A673 (cell line): ENCODE results near the gene INTS11. TPM values are rescaled to one million over a fixed set of nuclear protein-coding genes. Genes with fewer than 3 reads are reported as not detected.

Experiments used
- BruUV-seq: library from RNA; stranded (reverse); fragments of 400-500 nt; replicated peaks from 2 replicates; lab custom pipeline; 2021; lab: Mats Ljungman, UMichigan
- CTCF ChIA-PET: fragments of 300-600 bp; sonication (Branson Sonifier 250); formaldehyde crosslinking; loops from one replicate; lab custom pipeline; 2022; ENCODE audit warnings: antibody characterized with exemption; lab: Charles Lee
- POLR2A ChIA-PET: fragments of 300-600 bp; sonication (Branson Sonifier 250); formaldehyde crosslinking; loops from one replicate; lab custom pipeline; 2022; ENCODE audit warnings: antibody characterized with exemption; ENCODE audit not compliant: low non-redundant PET; lab: Charles Lee
- DNase-seq: peaks from one replicate; pipeline ENCODE4 v3.0.0-alpha.2; 2015; ENCODE audit warnings: low spot score
- H3K27ac ChIP-seq: fragments of 200-600 bp; sonication (generic); 2 replicates; pipeline ENCODE4 v1.5.1; 2016; ENCODE audit warnings: mixed run types, low read depth, mild to moderate bottlenecking, mixed read lengths, antibody characterized with exemption, low read length; ENCODE audit not compliant: poor library complexity, severe bottlenecking
- H3K27me3 ChIP-seq: fragments of 200-600 bp; sonication (generic); replicated peaks from 2 replicates; pipeline ENCODE4 v1.6.1; 2017; ENCODE audit warnings: mixed run types, low read depth, mild to moderate bottlenecking, mixed read lengths, antibody characterized with exemption, low read length; ENCODE audit not compliant: insufficient read depth, poor library complexity
- H3K36me3 ChIP-seq: fragments of 200-600 bp; sonication (generic); 2 replicates; pipeline ENCODE4 v1.6.1; 2016; ENCODE audit warnings: mixed run types, mild to moderate bottlenecking, mixed read lengths, antibody characterized with exemption, low read length; ENCODE audit not compliant: insufficient read depth, poor library complexity, severe bottlenecking
- H3K4me1 ChIP-seq: fragments of 200-600 bp; sonication (generic); 2 replicates; pipeline ENCODE4 v1.6.1; 2017; ENCODE audit warnings: mixed run types, mild to moderate bottlenecking, mixed read lengths, antibody characterized with exemption, low read length; ENCODE audit not compliant: insufficient read depth, poor library complexity, severe bottlenecking
- H3K4me3 ChIP-seq: fragments of 200-600 bp; sonication (generic); 2 replicates; pipeline ENCODE4 v1.5.1; 2016; ENCODE audit warnings: low read depth, mixed run types, mild to moderate bottlenecking, mixed read lengths, low read length; ENCODE audit not compliant: poor library complexity, severe bottlenecking
- H3K9me3 ChIP-seq: fragments of 200-600 bp; sonication (generic); 2 replicates; pipeline ENCODE4 v1.6.1; 2016; ENCODE audit warnings: mixed run types, low read depth, mild to moderate bottlenecking, mixed read lengths, antibody characterized with exemption, low read length; ENCODE audit not compliant: poor library complexity, severe bottlenecking
- CTCF ChIP-seq: fragments of 300-800, 200-600 bp; sonication (generic); conservative IDR thresholded peaks from 2 replicates; pipeline ENCODE4 v1.5.1; 2017; ENCODE audit warnings: low read depth, mild to moderate bottlenecking, antibody characterized with exemption, low read length, moderate library complexity, mixed read lengths
- EZH2 ChIP-seq: fragments of 200-600 bp; sonication (generic); IDR thresholded peaks from 2 replicates; pipeline ENCODE4 v1.6.1; 2017; ENCODE audit warnings: borderline replicate concordance, low read depth, mild to moderate bottlenecking, mixed read lengths, antibody characterized with exemption, low read length; ENCODE audit not compliant: poor library complexity, severe bottlenecking
- intact Hi-C: fragments of 100-400 bp; cut with micrococcal nuclease; formaldehyde crosslinking; loops from one replicate; pipeline ENCODE4 v1.10.0; 2022; ENCODE audit not compliant: unreplicated experiment
- total RNA-seq: library from RNA; stranded (reverse); gene quantifications from 2 replicates; pipeline ENCODE4 v1.2.3, GENCODE V29; 2021

INTS11 gene
- total RNA-seq, 1 experiment from 2014 or later = 156 TPM

GRCh38 chr1:1359308-1359663 is 34.8 kb upstream of the INTS11 start:
- POLR2A ChIA-PET = no interaction called here
- Histone ChIP-seq H3K4me1 (no peaks in the 10 kb centered on the region), H3K27ac (no peak overlapping the region), H3K4me3 (no peak overlapping the region), H3K9me3 (no peaks in the 10 kb centered on the region), H3K36me3 (no peaks in the 10 kb centered on the region), H3K27me3 (peaks cover 1% of the 10 kb centered on the region)
- intact Hi-C loops = no loop called here
- CTCF ChIA-PET = no interaction called here
- TF ChIP-seq EZH2 (no peak), CTCF (no peak)
- no peak for DNase-seq
- BruUV-seq = no TSS peak

- Histone ChIP-seq H3K4me3 (no peak within 1 kb of the TSS), H3K36me3 (no peaks in the 10 kb centered on the region), H3K9me3 (no peaks in the 10 kb centered on the region), H3K4me1 (no peaks in the 10 kb centered on the region), H3K27me3 (peaks cover 5% of the 10 kb centered on the region), H3K27ac (no peak within 1 kb of the TSS)
- no peak for TF ChIP-seq EZH2
- TF ChIP-seq CTCF = no peak
- intact Hi-C loops = no loop called here
- CTCF ChIA-PET = no interaction called here
- POLR2A ChIA-PET = no interaction called here
- DNase-seq = no peak
- no TSS peak for BruUV-seq
These were observed 34.2 kb upstream of the INTS11 start, which contains the start of gene MXRA8 for GRCh38 chr1:1358433-1359271. TSS of gene MXRA8 (minus strand) at chr1:1358555. CDS start at chr1:1358504, 51 bp downstream.

DNA sequence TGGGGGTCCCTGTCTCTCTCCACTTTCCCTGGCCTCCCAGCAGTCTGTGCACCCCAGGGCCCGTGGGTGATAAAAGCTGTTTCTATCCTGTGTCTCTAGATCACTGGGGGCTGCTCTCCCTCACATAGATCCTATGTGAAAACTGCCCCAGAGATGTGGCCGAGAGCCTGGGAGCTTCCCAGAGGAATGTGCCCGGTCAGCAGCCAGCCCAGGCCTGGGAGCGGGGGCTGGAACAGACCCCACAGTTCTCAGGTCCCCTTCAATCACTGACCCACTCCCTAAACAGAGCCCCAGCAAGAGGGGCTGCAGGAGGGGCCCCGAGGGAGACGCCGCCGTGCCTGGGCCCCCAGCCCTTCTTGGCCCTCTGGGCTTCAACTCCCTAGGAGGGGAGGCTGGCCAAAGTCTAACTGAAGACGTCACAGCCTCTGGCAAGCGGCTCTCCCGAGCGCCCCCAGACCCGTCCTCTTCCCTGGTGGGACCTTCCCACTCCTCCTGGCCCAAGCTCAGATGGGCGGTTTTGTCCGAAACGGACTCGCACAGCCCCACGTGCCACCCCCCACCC is 33.5 kb upstream of the INTS11 start:
- no peaks in the 10 kb centered on the region for H3K9me3 ChIP-seq
- peaks cover 5% of the 10 kb centered on the region for H3K27me3 ChIP-seq
- no peak for DNase-seq
- H3K4me3 ChIP-seq = no peak overlapping the region
- no peaks in the 10 kb centered on the region for H3K4me1 ChIP-seq
- no TSS peak for BruUV-seq
- CTCF ChIA-PET = no interaction called here
- H3K36me3 ChIP-seq = no peaks in the 10 kb centered on the region
- TF ChIP-seq CTCF (no peak), EZH2 (no peak)
- intact Hi-C loops = no loop called here
- POLR2A ChIA-PET = no interaction called here
- no peak overlapping the region for H3K27ac ChIP-seq
